Brain microvascular endothelial cell (primary cell): ENCODE measurements around the gene LIF.

Source experiments
- DNase-seq: peaks from one replicate; pipeline ENCODE4 v3.0.0-alpha.2; 2020
- H3K27ac ChIP-seq: fragments of 250-450 bp; sonication (Bioruptor Pico); 2 replicates; pipeline ENCODE4 v1.5.1; 2020; ENCODE audit warnings: mild to moderate bottlenecking, moderate library complexity
- H3K27me3 ChIP-seq: fragments of 250-450 bp; sonication (Bioruptor Pico); replicated peaks from 2 replicates; pipeline ENCODE4 v1.5.1; 2020; ENCODE audit warnings: mild to moderate bottlenecking
- H3K36me3 ChIP-seq: fragments of 250-450 bp; sonication (Bioruptor Pico); replicated peaks from 2 replicates; pipeline ENCODE4 v1.5.1; 2020; ENCODE audit warnings: mild to moderate bottlenecking
- H3K4me3 ChIP-seq: 2 replicates; pipeline ENCODE4 v1.5.1; 2011; ENCODE audit warnings: low read depth, mild to moderate bottlenecking, control low read depth, low read length, moderate library complexity
- in situ Hi-C: cut with HindIII; loops from 2 replicates; pipeline ENCODE4 v1.10.0; 2017; ENCODE audit warnings: low sequenced_read_pairs, low pct_ligation_motif_present
- TF ChIP-seq, protein P1 (sequence below): IDR thresholded peaks from 2 replicates; pipeline ENCODE4 v1.5.1; 2011; ENCODE audit warnings: low read depth, mild to moderate bottlenecking, moderate library complexity, low read length, control low read depth, inconsistent platforms; ENCODE audit errors: missing control alignments

Gene LIF

DNA sequence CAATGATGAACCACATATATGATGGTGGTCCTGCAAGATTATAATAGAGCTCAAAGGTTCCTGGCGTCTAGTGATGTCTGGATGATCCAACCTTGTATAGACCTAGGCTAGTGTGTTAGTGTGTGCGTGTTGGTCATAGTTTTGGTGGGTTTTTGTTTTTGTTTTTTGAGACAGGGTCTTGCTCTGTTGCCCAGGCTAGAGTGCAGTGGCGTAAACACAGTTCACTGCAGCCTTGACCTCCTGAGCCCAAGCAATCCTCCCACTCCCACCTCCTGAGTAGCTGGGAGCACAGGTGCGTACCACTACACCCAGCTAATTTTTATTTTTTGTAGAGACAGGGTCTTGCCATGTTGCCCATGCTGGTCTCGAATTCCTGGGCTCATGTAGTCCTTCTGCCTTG, 33.4 kb upstream of the LIF start:
- in situ Hi-C loops = no loop called here
- TF ChIP-seq, protein P1, sequence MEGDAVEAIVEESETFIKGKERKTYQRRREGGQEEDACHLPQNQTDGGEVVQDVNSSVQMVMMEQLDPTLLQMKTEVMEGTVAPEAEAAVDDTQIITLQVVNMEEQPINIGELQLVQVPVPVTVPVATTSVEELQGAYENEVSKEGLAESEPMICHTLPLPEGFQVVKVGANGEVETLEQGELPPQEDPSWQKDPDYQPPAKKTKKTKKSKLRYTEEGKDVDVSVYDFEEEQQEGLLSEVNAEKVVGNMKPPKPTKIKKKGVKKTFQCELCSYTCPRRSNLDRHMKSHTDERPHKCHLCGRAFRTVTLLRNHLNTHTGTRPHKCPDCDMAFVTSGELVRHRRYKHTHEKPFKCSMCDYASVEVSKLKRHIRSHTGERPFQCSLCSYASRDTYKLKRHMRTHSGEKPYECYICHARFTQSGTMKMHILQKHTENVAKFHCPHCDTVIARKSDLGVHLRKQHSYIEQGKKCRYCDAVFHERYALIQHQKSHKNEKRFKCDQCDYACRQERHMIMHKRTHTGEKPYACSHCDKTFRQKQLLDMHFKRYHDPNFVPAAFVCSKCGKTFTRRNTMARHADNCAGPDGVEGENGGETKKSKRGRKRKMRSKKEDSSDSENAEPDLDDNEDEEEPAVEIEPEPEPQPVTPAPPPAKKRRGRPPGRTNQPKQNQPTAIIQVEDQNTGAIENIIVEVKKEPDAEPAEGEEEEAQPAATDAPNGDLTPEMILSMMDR = no peak
- Histone ChIP-seq H3K27me3 (no peaks in the 10 kb centered on the region), H3K4me3 (no peak overlapping the region), H3K27ac (no peak overlapping the region), H3K36me3 (no peaks in the 10 kb centered on the region)
- DNase-seq = no peak

DNA sequence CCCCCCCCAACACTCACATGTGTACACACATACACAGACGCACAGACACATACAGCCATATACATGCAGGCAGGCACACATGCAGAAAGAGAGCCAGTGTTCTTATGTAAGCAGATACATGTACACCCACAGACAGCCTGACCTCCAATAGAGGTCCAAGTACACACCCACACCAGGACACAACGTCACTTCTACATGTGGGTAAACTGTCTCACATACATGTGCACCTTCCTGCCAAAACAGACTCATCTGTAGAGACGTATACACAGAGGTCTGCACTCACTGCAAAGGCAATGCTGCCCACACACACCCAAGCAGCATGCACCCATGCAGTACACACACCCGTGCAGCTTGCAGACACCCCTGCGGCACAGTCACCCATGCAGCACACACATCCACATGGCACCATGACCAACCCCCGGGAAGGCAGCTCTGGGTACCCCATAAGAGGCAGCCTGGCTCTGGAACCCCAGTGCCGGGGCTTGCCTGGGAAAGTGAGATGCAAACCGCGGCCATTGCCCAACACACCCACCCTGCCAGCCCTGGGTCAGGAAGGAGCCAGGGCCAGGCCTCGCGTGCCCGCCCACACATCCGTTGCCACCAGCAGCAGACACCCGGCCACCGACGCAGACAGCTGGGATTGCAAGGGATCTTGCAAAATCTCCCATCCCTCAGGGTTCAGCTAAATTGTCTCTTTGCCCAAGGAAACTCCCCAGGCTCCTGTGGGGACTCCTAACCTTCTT, 32.7 kb upstream of the LIF start:
- in situ Hi-C loops = no loop called here
- DNase-seq = no peak
- TF ChIP-seq, protein P1 = no peak
- no peaks in the 10 kb centered on the region for H3K36me3 ChIP-seq
- H3K27ac ChIP-seq = no peak overlapping the region
- no peaks in the 10 kb centered on the region for H3K27me3 ChIP-seq
- H3K4me3 ChIP-seq = no peak overlapping the region

DNA sequence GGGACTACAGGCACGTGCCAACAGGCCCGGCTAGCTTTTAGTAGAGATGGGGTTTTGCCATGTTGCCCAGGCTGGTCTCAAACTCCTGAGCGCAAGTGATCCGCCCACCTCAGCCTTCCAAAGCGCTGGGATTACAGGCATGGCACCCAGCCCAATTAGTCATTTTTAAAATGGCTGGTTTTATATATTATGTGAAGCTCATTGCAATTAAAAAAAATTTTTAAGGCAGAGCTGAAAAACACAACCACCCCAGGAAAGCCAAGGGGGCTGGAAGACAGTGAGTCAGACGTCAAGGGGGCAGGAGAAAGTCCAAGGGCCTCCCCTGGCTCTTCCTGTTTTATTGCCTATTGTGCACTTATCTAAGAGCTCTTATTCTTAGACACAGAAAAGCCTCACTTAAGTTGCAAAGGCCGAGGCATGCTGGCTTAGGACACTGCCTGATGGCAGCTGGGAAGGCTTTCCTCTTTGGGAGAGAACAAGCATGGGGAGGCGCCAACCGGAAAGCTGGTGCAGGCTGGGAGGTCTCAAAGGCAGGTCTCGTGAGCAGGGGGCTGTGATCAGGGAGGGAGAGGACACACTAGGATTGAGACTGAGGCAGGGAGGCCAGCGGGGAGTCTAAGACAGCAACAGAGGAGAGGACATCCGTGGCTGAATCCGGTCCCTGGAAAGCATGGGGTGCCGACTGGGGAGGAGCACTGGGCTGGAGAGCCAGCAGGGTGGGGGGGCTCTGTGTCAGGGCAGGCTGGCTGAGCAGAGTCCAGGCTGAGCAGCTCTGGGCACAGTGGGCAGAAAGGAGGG, 31.2 kb upstream of the LIF start:
- DNase-seq = peak; percentile 49
- in situ Hi-C loops = no loop called here
- H3K27me3 ChIP-seq = no peaks in the 10 kb centered on the region
- H3K4me3 ChIP-seq = no peak overlapping the region
- H3K36me3 ChIP-seq = no peaks in the 10 kb centered on the region
- H3K27ac ChIP-seq = peak overlapping the region; percentile 50
- TF ChIP-seq, protein P1 = no peak

DNA sequence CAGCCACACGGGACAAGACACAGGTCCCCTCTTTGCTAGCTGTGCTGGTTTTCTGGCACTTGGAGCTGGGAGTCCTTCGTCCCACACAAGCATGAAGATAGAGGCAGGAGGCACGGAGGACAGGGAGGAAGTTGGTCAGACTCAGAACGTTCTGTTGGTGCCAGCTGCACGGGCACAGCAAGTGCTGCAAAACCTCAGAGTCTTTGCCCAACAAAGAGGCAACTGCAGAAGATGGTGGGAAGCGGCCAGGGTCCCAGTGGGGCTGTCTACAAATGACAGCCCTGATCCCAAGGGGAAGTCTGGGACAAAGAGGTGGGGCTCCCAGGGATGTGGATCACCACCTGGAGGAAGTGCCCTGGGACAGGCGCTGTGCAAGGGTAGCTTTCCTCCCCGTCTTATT, 29.5 kb upstream of the LIF start:
- no peak for DNase-seq
- Histone ChIP-seq H3K27me3 (no peaks in the 10 kb centered on the region), H3K36me3 (no peaks in the 10 kb centered on the region), H3K27ac (no peak overlapping the region), H3K4me3 (no peak overlapping the region)
- in situ Hi-C loops = no loop called here
- TF ChIP-seq, protein P1 = no peak

DNA sequence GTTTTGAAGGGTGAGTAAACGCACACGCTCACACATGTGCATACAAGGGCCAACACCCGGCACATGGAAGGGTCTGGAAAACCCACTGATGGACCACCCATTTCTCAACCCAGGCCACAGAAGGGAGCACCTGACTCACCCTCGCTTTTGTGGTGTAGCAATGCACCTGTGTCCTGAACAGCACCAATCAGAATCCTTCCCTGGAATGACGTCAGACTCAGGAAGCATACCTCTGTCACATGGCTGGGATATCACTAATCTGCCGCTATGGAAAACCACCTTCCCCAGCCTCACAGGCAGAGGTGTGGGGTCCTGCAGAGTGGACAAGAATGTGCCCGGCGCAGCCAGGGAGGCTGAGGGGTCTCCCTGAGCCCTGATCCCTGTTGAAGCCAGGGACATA, 29.1 kb upstream of the LIF start:
- in situ Hi-C loops = no loop called here
- Histone ChIP-seq H3K27me3 (no peaks in the 10 kb centered on the region), H3K36me3 (no peaks in the 10 kb centered on the region), H3K27ac (no peak overlapping the region), H3K4me3 (no peak overlapping the region)
- no peak for DNase-seq
- TF ChIP-seq, protein P1 = no peak
